ENCODE data around the gene MAN1A1. TPM values are rescaled to one million over a fixed set of nuclear protein-coding genes. Genes with fewer than 3 reads are reported as not detected.
A peak's percentile ranks its signal among the peaks of the same experiment; 100 is the strongest.
"Not testable (repeated sequence)": the region's sequence is repeated elsewhere in the genome, so short reads cannot be mapped to it uniquely, and the experiment has no call there.

MAN1A1 gene
- total RNA-seq, 1 donor from 2014 or later = 4.9 TPM

GRCh38 chr6:119166024-119166784 lies 183.4 kb downstream of the MAN1A1 start:
- ATAC-seq = no peak

- no peak for ATAC-seq
These were observed 186.6 kb downstream of the MAN1A1 start for GRCh38 chr6:119163006-119163405.

DNA sequence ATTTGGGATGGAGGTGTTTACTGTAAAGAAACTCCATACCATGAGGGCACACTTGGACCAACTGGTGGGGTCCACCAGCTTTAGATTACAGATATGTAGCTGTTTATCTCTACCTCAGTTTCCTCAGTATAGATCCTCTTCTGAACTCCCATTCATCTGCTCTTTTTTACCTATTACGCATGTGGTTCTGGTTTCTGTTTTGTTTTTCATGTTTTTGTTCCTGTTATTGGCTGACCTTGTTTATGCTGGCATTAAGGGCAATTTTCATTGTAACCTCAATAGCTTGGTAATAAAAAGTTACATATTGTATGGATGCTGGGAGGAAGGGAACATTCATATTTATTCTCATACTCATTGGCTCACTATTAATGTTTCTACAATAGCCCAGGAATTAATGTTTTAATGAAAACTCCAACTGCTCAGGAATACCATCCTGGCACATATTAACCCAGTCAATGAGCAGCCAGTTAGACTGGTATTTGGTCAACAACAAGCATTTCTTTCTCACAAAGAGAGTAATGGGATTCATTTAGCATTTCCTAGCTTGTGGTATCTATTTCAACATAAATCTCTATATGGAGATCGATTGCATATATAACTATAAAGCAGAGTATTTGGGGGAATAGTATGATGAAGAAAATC lies 187.3 kb downstream of the MAN1A1 start:
- no peak for ATAC-seq

GRCh38 chr6:119161438-119161837 lies 188.1 kb downstream of the MAN1A1 start:
- peak; percentile 56 for ATAC-seq

DNA sequence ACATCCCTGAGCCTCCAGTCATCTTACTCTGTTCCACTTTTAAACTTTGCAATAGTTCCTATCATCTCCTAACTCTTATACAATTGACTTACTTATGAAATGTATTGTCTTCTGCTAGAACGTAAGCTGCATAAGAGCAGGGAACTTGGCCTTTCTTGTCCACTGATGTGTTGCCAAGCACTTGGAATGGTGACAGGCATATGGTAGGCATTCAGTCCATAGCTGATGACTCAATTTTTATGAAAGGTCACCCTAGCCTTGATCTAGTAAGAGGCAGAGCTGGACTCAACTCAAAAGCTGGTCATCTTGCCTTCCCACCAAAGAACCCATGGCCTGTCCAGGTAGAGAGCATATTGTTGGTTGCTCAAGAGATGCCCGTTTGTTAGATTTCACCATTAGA lies 188.7 kb downstream of the MAN1A1 start:
- no peak for ATAC-seq

DNA sequence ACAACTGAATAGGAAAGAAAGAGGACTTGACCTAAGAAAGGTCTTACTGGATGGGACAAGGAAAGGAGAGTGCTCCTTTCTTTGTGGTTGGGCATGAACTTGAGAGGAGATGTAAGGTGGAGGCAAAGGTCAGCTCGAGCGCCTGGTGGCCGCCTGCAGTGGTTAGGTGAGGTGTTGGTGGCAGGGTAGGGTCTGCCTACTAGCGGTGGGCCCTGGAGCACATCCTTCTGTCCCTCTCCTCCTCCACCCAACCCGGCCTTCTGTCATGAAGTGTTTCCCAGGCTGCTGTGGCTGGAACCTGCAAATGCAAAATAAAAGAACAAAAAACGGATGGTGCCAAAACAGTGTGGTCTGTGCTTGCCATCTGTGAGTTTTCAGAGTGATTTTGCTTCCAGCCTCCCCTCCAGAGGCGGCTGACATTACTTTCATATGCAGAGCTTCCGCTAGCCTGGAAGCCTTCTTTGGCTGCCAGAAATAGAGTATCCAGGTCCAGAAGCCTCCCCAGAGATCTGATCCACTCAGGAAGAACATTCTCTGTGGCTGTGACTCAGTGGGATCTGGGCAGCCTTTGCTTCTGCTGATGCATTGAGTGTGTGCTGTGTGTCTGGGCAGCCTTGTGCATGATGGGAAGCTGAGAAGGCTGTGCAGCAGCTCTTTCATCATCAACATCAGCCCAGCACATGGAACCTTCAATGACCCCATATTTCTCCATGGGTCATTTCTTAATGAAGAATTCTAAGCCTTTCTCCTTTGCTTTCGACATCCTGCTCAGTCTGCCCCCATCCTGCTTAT lies 191.3 kb downstream of the MAN1A1 start:
- ATAC-seq = no peak

DNA sequence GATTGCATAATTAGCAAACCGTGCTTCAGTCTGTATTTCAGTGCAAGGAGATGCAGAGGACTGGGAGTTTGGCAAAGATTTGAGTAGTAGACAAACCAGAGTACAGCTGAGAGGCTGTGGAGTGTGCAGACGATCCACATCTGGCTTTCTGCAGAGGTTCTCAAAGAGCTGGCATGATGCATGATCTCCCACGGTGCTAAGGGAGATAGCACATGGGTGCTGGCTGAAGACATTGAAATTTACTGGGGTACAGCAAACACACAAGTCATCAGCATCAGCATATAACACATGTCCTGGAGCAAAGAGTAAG lies 192.1 kb downstream of the MAN1A1 start:
- no peak for ATAC-seq

DNA sequence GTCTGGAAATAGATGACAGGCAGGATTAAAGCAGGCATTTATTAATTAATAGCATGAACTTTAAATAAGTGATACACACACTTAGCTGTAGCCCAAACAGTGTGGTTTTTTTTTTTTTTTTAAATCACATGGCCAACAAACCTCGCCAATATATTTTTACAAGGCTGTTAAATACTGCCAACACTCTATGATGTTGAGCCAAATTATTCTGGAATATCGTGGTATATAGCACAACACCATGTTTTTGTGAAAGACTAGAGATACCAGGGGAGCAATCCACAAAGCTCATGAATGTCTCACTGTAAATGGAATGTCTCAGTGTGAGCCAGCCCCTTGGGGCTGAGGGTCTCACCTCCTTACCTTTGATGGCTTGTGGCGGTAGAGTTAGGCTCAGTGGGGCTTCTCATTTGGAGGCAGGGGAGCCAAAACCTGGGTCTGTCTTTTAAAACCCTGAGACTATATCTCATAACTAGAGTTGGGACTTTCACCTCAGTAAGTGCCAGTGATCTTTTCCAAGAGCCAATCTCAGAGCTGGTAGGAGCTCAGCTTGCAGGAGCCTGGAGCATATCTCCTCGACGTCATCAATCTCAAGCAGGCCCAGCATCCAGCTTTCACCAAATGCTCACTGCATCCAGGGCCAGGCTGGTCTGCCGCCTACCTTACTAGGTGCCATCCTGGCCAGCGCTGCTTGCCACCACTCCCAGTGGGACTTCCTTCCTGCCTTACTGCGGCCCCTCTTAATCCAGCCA lies 192.6 kb downstream of the MAN1A1 start:
- no peak for ATAC-seq

DNA sequence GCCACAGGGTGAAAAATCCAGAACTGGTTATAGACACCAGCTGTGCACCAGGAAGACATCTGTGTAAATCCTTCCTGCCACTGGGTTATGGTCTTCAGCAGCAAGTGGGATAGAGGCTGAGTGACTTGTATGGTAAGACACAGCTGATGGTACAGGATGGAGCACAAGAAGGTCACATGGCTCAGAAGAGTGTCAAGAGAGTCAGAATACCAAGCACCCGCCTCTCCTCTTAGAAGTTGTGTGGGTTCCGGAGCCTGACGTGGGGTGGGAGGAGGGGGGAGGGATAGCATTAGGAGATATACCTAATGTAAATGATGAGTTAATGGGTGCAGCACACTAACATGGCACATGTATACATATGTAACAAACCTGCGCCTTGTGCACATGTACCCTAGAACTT lies 193.5 kb downstream of the MAN1A1 start:
- ATAC-seq = not testable (repeated sequence)

GRCh38 chr6:119152187-119152586 lies 197.4 kb downstream of the MAN1A1 start:
- no peak for ATAC-seq

- ATAC-seq = no peak
These were observed 200.6 kb downstream of the MAN1A1 start for GRCh38 chr6:119148825-119149525.

DNA sequence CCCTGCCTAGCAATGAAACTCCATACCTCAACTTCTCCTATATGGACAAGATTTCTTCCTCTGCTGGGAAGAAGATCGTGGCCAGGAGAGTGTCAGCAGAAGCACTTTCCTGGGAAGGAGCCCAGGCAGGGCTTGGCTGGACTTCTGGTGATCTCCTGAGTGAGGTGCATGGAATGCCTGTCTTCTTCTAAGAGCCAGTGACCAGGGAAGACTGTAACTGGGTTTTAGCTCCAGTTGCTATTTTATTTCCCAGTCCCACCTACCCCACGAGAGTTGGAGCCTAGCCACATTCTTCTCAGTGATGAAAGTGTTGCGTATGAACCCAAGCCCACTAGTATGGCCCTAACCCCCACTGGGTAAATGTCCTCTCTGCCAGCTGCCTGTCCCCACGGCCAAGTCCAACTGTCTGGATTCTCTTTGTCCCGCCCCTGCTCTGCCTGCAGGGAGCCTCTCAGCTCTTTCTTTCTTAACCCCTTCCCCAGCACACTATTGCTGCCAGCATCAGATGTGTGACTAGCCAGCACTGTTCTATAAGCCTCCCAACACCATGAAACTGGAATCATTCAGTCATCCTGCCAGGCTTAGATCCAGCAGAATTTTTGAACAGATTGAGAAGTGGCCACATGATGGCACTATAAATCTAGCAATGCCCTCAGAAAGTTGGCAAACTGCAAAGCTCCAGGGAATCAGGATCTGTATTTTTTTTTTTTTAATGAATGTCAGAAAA lies 201.3 kb downstream of the MAN1A1 start:
- peak; percentile 79 for ATAC-seq

DNA sequence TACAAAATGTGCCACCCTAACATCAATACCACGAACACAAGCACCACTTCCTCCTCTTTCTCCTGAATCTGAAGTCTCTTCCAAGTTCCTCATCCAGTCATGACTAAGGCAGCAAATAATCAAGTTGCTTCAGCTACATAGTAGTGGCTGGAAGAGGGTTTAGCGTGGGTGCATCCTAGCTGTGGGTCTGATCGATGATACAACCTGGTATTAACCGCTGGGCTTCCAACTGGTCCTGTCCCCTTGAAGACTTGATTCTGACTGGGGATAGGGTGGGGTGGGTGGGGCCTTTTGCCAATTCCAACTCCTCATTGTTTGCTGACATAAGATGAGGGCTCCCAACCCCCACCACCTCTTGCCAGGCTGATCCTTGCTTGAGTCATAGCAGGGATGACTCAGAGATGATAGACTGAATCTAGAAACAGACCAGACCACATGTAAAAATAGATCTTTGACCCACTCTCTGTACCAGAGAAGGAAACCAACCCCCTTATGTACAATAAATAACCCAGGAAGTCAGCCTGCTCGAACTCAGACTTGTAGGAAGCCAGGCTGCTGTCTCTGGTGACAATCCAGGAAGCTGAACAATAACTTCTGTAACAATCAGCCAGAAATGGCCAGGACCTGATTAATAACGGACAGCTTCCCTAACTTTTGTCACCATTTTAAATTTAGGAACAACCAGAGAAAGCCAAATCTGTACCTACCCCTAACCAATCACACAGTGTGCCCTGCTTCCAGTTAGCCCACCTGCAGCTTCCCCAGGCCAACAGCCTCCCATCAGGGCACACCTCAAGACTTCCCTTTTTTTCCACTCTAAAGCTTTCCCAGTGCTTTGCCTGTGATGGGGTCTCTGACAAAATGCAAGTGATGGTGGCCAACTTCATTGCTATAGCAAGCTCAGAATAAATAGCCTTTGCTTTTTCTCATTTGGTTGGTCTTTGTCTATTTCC lies 202.2 kb downstream of the MAN1A1 start:
- peak; percentile 86 for ATAC-seq

DNA sequence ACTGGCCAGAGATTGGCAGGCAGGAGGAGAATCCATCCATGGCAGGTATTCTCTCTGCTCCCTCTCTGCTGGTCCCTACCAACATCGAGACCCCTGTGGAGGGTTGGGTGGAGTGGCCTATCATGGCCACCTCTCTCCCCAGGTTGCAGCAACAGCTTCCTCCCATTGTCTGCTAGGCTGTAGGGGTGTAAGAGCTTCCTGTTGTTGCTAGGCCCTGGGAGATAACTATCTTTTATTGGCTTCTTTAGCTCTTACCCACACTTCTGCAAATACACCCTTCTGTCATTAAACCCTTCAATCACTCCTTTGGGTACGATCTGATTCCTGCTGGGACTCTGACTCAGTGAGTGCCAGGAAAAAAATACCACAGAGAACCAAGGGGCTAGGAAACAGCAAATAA lies 204.4 kb downstream of the MAN1A1 start:
- ATAC-seq = no peak

DNA sequence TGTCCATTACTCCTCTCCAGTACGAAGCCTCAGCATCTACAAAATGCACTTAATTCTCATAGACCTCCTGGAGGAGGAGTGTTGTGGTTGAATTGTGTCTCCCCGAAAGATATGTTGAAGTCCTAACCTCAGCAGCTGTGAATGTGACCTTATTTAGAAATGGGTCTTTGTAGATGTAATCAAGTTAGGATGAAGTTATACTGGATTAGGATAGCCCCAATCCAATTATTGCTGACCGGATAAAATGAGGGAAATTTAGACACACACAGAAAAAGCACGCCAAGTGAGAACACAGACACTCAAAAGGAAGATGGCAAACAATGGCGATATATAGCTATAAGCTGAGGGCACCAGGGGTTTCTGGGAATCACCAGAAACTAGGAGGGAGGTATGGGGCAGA lies 206.9 kb downstream of the MAN1A1 start:
- ATAC-seq = no peak

DNA sequence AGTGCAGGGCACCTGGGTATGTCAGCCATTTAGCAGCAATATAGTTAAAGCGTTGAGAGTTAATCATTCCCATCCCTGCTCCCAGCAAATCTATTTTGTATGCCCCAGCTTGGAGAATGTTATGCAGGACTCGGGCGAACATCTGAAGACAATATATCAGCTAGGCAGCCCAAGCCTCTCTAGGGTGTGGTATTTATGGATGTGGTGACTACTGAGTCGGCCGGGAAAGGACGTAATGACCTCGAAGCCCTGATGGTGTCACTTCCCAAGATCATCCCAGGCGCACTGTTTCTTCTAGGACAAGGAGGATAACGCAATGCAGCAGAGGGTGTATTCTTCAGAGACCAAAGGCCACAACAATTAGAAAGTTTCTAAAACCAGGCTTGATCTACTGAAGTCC lies 207.5 kb downstream of the MAN1A1 start:
- ATAC-seq = no peak

DNA sequence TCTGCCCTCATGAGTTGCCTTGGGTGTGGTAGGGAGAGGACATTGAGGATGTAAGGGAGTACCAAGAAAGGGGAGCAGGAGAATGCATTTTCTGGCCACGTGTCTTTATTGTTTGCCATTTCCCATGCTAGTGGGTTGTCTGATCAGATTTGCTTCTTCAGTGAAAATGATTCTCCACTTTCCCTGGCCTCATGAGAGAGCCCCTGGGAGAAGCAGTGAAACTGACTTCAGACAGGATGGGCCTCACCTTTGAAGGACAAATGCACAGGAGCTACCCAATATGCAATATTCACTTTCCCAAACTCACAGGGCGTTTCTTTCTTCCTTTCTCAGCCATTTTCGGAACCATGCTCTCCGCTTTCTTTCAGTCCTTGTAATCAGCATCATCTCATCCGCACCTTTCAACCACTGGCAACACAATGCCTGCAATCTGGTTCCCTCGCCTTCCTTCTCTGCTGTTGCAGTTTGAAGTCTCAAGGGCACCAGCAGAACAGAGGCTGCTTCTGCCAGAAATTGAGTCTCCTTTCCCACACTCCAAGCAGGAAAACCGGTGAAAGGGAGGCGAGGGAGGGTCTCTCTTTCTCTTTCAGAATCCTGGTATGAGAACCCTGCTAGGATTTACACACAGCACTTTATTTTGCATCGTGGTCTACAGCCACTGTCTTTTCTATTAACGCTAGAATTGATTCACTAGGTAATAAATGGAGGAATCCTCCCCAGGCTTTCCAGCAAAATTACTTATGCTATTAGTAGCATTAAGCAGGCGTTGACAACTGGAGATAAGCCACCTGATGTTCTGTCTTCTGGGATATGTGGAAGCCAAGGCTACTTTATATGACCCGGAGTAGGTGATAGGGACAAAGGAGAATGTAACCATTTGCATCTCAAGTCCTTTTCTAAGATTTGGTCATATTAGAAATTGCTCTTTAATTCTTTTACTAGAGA lies 209.1 kb downstream of the MAN1A1 start:
- ATAC-seq = no peak

- ATAC-seq = no peak
These were observed 210.5 kb downstream of the MAN1A1 start for GRCh38 chr6:119138906-119139541.
